ES-I3 (cell line): ENCODE measurements around the gene SMARCA4.

Source experiments
- H3K36me3 ChIP-seq: 2 replicates; pipeline ENCODE4 v1.6.1; 2013; ENCODE audit warnings: mild to moderate bottlenecking, low read length, control low read depth, moderate library complexity; ENCODE audit not compliant: insufficient read depth
- H3K4me1 ChIP-seq: 2 replicates; pipeline ENCODE4 v1.6.1; 2013; ENCODE audit warnings: mild to moderate bottlenecking, control low read depth, low read length; ENCODE audit not compliant: insufficient read depth
- H3K9ac ChIP-seq: 2 replicates; pipeline ENCODE4 v1.6.1; 2013; ENCODE audit warnings: low read depth, mild to moderate bottlenecking, low read length, moderate library complexity
- H3K9me3 ChIP-seq: 2 replicates; pipeline ENCODE4 v1.6.1; 2013; ENCODE audit warnings: mild to moderate bottlenecking, low read length, moderate library complexity; ENCODE audit not compliant: control insufficient read depth, insufficient read depth

Gene SMARCA4

GRCh38 chr19:11035441-11036377 lies 74.9 kb downstream of the SMARCA4 start:
- Histone ChIP-seq H3K4me1 (no peaks in the 10 kb centered on the region), H3K36me3 (peaks cover 22% of the 10 kb centered on the region), H3K9ac (no peak overlapping the region), H3K9me3 (no peaks in the 10 kb centered on the region)

DNA sequence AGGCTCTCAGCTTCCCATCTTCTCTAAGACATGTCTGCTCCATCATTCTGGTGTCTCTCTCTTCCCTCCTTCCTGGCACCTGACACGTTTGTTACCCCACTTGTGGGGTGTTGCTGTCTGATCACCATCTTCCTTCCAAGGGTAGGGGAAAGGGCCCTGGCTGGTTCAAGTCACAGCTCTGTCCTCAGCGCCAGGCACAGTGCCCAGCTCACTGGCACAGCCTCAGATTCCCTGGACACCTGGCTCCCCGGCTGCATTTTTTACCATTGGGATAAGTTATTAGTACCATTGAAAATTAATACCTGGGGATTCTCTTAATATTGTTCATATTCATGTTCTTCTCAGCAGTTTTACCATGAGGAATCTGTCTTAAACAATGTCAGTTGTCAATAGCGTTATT lies 77.7 kb downstream of the SMARCA4 start:
- Histone ChIP-seq H3K9me3 (no peaks in the 10 kb centered on the region), H3K9ac (no peak overlapping the region), H3K4me1 (no peaks in the 10 kb centered on the region), H3K36me3 (peaks cover 22% of the 10 kb centered on the region)

GRCh38 chr19:11041194-11041593 lies 80.4 kb downstream of the SMARCA4 start:
- Histone ChIP-seq H3K4me1 (no peaks in the 10 kb centered on the region), H3K9me3 (no peaks in the 10 kb centered on the region), H3K9ac (no peak overlapping the region), H3K36me3 (peaks cover 21% of the 10 kb centered on the region)

DNA sequence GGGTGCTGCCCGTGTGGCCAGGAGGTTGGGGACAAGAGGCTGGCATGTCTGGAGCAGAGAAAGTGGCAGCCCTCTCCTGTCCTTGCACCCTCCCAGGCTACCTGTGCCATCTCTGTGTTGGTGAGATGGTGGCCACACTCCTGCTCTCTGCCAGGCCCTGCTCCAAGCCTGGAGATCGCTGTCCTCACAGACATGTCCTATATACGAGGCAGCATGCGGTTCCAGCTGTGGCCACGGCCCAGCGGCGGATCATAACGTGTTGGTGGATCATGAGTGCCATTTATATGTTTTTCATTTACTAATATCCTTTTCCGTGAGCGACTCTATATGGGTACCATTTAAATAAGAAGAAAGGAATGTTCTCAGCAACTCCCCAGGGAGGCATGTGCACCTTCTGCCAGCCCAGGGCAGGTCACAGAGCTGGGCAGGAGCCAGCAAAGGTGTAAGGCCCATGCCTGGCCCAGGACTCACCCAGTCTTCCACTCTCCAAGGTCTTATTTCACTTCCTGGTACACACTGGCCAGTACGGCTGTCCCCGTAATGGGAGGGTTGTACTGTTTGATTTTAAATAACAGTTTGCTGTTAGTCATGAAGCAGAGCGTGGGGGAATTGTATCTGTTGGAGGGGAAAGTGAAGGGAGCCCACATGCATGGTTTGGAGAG lies 81.3 kb downstream of the SMARCA4 start:
- H3K9ac ChIP-seq, result no peak overlapping the region
- H3K9me3 ChIP-seq, result no peaks in the 10 kb centered on the region
- peaks cover 18% of the 10 kb centered on the region for H3K36me3 ChIP-seq
- H3K4me1 ChIP-seq, result no peaks in the 10 kb centered on the region

GRCh38 chr19:11044431-11044830 lies 83.6 kb downstream of the SMARCA4 start:
- no peak overlapping the region for H3K9ac ChIP-seq
- H3K9me3 ChIP-seq, result no peaks in the 10 kb centered on the region
- H3K36me3 ChIP-seq, result peaks cover 7% of the 10 kb centered on the region
- H3K4me1 ChIP-seq, result no peaks in the 10 kb centered on the region

DNA sequence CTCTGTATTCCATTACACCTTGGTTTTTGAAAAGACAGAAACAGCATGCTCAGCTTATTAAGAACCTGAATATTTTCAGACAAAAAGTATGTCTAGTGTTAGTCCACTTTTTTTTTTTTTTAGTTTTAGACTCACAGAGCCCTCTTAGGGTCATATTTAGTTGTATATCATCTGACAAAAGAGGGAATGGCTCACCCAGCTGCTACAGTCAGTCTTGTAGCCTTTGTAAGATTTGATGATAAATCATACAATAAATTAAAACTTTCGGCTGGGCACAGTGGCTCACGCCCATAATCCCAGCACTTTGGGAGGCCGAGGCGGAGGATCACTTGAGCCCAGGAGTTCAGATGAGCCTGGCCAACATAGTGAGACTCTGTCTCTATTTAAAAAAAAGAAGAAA lies 84.7 kb downstream of the SMARCA4 start:
- H3K36me3 ChIP-seq, result peaks cover 7% of the 10 kb centered on the region
- no peaks in the 10 kb centered on the region for H3K9me3 ChIP-seq
- no peaks in the 10 kb centered on the region for H3K4me1 ChIP-seq
- H3K9ac ChIP-seq, result no peak overlapping the region

DNA sequence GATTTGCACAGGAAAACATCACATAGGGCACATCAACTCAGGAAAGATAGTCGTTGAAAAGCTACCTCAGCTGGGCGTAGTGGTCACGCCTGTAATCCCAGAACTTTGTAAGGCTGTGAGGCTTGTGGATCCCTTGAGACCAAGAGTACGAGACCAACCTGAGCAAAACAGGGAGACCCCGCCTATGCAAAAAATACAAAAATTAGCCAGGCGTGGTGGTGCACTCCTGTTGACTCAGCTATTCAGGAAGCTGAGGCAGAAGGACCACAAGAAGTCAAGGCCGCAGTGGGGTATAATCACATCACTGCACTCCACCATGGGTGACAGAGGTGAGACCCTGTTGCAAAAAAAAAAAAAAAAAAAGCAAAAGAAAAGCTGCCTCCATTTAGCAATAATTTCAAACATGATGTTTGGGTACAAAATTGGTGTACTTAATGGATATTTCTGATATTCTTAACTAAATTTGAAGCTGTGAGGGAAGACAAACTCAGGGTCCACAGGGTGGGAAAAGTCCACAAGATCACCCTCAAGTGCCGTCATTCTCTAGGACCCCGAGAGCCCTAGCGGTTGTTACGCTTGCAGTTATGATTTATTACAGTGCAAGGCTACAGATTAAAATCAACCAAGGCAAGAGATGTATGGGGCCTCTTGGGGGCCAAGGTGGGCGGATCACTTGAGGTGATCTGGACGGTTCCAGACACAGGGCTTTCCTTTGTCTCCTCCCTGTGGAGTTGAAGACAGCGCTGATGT lies 86.0 kb downstream of the SMARCA4 start:
- no peak overlapping the region for H3K9ac ChIP-seq
- no peaks in the 10 kb centered on the region for H3K4me1 ChIP-seq
- no peaks in the 10 kb centered on the region for H3K9me3 ChIP-seq
- peaks cover 7% of the 10 kb centered on the region for H3K36me3 ChIP-seq

DNA sequence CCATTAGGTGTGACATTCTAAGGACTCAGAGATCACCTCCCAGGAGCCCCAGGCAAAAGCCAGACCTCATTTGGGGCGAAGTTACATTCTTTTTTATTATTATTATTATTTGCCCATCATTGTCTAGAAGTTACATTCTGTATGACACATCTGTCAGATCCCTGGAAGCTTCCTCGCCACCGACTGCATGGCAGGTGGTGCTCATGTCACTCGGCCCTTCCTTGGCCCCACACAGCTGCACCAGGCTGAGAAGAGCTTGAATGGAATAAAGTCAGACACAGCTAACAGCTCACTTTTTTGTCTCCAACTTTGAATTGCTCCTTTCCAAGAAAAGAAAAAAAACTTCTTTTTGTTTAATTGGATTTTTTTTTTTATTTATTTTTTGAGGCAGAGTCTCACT lies 87.0 kb downstream of the SMARCA4 start:
- H3K9me3 ChIP-seq, result no peaks in the 10 kb centered on the region
- peaks cover 6% of the 10 kb centered on the region; the same call in 1 of the 2 replicates for H3K4me1 ChIP-seq
- no peak overlapping the region for H3K9ac ChIP-seq
- H3K36me3 ChIP-seq, result peaks cover 7% of the 10 kb centered on the region

DNA sequence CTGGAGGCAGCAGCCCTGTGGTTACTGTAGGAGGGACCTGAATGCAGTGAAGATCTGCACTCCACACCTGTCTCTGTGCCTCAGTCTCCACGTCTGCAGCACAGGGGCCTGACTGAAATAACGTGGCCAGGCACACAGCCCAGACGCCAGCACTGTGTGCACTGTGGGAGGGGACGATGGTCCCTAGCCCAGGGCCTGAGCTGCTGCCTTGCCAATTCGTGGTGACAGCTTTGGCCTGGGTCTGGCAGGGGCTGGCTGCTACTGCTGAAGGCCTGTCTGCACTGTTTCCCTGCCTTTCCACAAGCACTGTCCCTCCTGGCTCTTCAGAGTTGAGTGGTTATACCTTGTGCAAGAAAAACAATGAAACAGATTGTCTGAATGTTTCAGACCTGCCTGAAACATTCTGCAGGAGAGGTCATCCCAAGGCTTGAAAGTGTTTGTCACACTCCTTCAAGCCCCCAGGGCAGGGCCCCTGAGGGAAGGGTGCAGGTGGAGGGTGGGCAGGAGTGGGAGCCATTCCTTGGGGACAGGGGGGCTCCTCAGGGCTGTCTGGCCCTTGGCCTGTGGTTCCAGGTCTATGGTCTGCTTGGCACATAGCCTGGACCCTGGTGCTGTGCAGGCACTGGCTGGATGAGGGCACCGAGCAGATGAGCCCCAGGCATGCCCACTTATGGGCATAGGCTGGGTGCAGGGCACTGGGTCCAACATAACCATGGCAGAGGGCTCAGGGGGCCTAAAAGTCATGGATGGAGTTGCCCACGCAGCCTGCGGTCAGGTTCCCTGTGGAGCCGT lies 89.7 kb downstream of the SMARCA4 start:
- H3K4me1 ChIP-seq, result peaks cover 6% of the 10 kb centered on the region; the same call in 1 of the 2 replicates
- no peaks in the 10 kb centered on the region for H3K9me3 ChIP-seq
- H3K9ac ChIP-seq, result no peak overlapping the region
- H3K36me3 ChIP-seq, result peaks cover 9% of the 10 kb centered on the region

DNA sequence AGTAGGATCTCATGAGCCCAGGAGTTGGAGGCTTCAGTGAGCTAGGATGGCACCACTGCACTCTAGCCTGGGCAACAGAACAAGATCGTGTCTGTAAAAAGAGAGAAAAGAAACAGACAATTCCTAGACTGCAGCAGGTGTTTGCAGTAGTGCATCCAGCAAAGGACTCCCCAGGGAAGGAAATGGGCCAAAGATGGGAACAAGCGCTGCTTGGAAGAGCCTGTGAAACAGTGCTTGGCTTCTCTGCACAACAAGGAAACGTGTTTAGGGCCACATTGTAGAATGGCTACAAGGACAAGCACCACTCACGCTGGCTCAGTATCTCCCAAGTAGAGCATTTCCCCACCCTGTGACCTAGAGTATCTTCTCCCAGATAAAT lies 93.0 kb downstream of the SMARCA4 start:
- no peaks in the 10 kb centered on the region for H3K9me3 ChIP-seq
- H3K36me3 ChIP-seq, result peaks cover 3% of the 10 kb centered on the region
- H3K4me1 ChIP-seq, result peaks cover 6% of the 10 kb centered on the region; the same call in 1 of the 2 replicates
- H3K9ac ChIP-seq, result no peak overlapping the region

DNA sequence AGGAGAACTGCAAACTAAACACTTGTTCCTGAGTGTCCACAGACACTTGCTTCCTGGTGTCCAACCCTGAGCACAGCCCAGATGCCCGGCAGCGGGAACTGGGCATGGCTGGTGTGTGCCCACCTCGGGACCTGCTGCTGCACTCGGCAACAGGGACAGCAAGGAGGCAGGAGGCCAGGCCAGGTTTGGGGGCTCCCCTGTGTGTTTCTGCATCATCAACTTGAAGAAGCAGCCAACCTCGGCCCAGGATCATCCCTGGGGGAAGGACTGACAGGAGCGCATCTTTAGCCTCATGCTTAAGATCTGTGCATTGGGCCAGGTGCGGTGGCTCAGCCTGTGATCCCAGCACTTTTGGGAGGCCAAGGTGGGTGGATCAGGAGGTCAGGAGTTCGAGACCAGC lies 93.4 kb downstream of the SMARCA4 start:
- Histone ChIP-seq H3K4me1 (peaks cover 6% of the 10 kb centered on the region; the same call in 1 of the 2 replicates), H3K9me3 (no peaks in the 10 kb centered on the region), H3K36me3 (peaks cover 3% of the 10 kb centered on the region), H3K9ac (no peak overlapping the region)

DNA sequence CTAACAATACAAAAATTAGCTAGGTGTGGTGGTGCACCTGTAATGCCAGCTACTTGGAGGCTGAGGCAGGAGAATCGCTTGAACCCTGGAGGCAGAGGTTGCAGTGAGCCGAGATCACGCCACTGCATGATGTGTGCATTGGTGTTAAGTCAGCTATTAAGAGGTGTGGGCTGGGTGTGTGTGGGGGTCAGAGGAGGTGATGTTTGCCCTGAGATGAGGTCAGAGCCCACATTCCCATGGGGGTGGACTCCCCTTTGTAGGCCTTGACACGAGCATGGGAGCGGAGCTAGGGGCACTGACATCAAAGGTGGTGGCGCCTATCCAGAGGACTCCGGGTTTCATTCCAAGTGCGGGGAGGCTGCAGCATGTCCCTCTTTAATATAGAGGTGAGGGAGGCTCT lies 93.8 kb downstream of the SMARCA4 start:
- Histone ChIP-seq H3K9me3 (no peaks in the 10 kb centered on the region), H3K36me3 (peaks cover 3% of the 10 kb centered on the region), H3K4me1 (peaks cover 6% of the 10 kb centered on the region; the same call in 1 of the 2 replicates), H3K9ac (no peak overlapping the region)

- no peak overlapping the region for H3K9ac ChIP-seq
- H3K36me3 ChIP-seq, result peaks cover 6% of the 10 kb centered on the region
Observed at GRCh38 chr19:11058246-11059030, 97.6 kb downstream of the SMARCA4 start.

More at GRCh38 chr19:11058246-11059030, 97.6 kb downstream of the SMARCA4 start:
- H3K9me3 ChIP-seq, result no peaks in the 10 kb centered on the region
- H3K4me1 ChIP-seq, result no peaks in the 10 kb centered on the region
